Nephron progenitor cell (in vitro differentiated cells): ENCODE results near the gene ASTN2.
A peak's percentile ranks its signal among the peaks of the same experiment; 100 is the strongest.

Experiments used
- DNase-seq: peaks from one replicate; pipeline ENCODE4 v3.0.0; 2021
- H3K27ac Mint-ChIP-seq: 2 replicates; pipeline ENCODE4 v1.8.0; 2021; ENCODE audit warnings: mild to moderate bottlenecking, moderate library complexity, mixed read lengths
- H3K27me3 Mint-ChIP-seq: 2 replicates; pipeline ENCODE4 v1.8.0; 2021; ENCODE audit warnings: mild to moderate bottlenecking, low read depth, mixed read lengths; ENCODE audit not compliant: poor library complexity
- H3K36me3 Mint-ChIP-seq: 2 replicates; pipeline ENCODE4 v1.8.0; 2021; ENCODE audit warnings: low read depth, mixed read lengths
- H3K4me1 Mint-ChIP-seq: 2 replicates; pipeline ENCODE4 v1.8.0; 2021; ENCODE audit warnings: mixed read lengths
- H3K4me3 Mint-ChIP-seq: 2 replicates; pipeline ENCODE4 v1.8.0; 2021; ENCODE audit warnings: mild to moderate bottlenecking, moderate library complexity, mixed read lengths
- H3K9me3 Mint-ChIP-seq: 2 replicates; pipeline ENCODE4 v1.8.0; 2021; ENCODE audit warnings: mild to moderate bottlenecking, moderate library complexity, mixed read lengths
- CTCF ChIP-seq: fragments of 200-600 bp; sonication (generic); IDR thresholded peaks from 2 replicates; pipeline ENCODE4 v1.5.0; 2021; ENCODE audit warnings: antibody characterized with exemption

Gene ASTN2

GRCh38 chr9:117075636-117076035 is 339.2 kb downstream of the ASTN2 start:
- Mint-ChIP-seq H3K4me1 (peaks cover 57% of the 10 kb centered on the region), H3K4me3 (no peak overlapping the region), H3K27ac (no peak overlapping the region), H3K9me3 (no peaks in the 10 kb centered on the region), H3K36me3 (no peaks in the 10 kb centered on the region), H3K27me3 (peaks cover 5% of the 10 kb centered on the region)
- TF ChIP-seq CTCF: no peak
- DNase-seq: no peak

DNA sequence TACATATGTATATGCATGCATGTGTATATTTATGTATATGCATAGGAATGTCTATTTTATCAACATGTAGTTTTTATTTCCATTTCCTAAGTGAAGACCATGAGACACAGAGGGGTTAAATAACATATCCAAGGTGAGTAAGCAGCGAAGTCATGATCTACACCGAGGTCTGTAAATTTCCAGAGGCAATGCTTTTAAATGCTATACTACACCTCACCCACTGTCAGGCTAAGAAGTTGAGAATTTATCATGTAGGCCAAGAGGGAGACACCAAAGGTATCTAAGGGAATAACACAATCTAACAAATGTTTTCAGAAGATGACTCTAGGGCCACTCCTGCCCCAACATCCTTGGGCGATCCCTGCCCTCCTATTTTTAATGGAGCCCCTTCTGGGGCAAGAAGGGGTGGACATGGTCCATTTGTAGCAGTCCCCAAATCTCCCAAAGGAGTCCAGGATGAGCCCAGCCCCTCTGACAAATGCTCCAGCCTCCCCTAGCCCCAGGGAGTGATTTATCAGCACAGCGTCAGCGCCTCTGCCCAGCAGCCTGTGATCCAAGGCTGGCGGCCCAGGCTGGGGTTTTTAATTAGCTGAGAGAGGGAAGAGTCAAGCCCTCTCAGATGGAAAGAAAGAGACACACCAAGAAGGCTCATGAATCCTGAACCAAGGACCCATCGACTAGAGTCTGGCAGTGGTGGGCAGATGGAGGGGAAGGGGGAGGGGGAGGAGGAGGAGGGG is 339.9 kb downstream of the ASTN2 start:
- H3K9me3 Mint-ChIP-seq: no peaks in the 10 kb centered on the region
- TF ChIP-seq CTCF: no peak
- H3K4me1 Mint-ChIP-seq: peaks cover 57% of the 10 kb centered on the region
- peak overlapping the region; percentile 27 for H3K27ac Mint-ChIP-seq
- peak; percentile 77 for DNase-seq
- no peak overlapping the region for H3K4me3 Mint-ChIP-seq
- H3K36me3 Mint-ChIP-seq: no peaks in the 10 kb centered on the region
- peaks cover 5% of the 10 kb centered on the region for H3K27me3 Mint-ChIP-seq

- Mint-ChIP-seq H3K4me1 (peaks cover 57% of the 10 kb centered on the region), H3K9me3 (no peaks in the 10 kb centered on the region), H3K4me3 (no peak overlapping the region), H3K36me3 (no peaks in the 10 kb centered on the region), H3K27me3 (peaks cover 5% of the 10 kb centered on the region), H3K27ac (no peak overlapping the region)
- no peak for TF ChIP-seq CTCF
- DNase-seq: no peak
Observed at GRCh38 chr9:117074342-117074662, 340.6 kb downstream of the ASTN2 start.

GRCh38 chr9:117073539-117074341 is 341.1 kb downstream of the ASTN2 start:
- peaks cover 5% of the 10 kb centered on the region for H3K27me3 Mint-ChIP-seq
- peak; percentile 67 for DNase-seq
- H3K4me3 Mint-ChIP-seq: peak overlapping the region; percentile 31
- peaks cover 57% of the 10 kb centered on the region for H3K4me1 Mint-ChIP-seq
- H3K27ac Mint-ChIP-seq: no peak overlapping the region
- H3K9me3 Mint-ChIP-seq: no peaks in the 10 kb centered on the region
- peak; percentile 67 for TF ChIP-seq CTCF
- no peaks in the 10 kb centered on the region for H3K36me3 Mint-ChIP-seq

GRCh38 chr9:117073071-117073470 is 341.8 kb downstream of the ASTN2 start:
- peak; percentile 17 for DNase-seq
- peak overlapping the region; percentile 31 for H3K4me3 Mint-ChIP-seq

More at GRCh38 chr9:117073071-117073470, 341.8 kb downstream of the ASTN2 start:
- Mint-ChIP-seq H3K36me3 (no peaks in the 10 kb centered on the region), H3K27me3 (peaks cover 5% of the 10 kb centered on the region), H3K4me1 (peaks cover 57% of the 10 kb centered on the region), H3K9me3 (no peaks in the 10 kb centered on the region), H3K27ac (no peak overlapping the region)
- TF ChIP-seq CTCF: no peak
